IMR-90 (cell line): ENCODE data around the gene CADM2. TPM values are rescaled to one million over a fixed set of nuclear protein-coding genes. Genes with fewer than 3 reads are reported as not detected.

Experiments
- ATAC-seq: fragments of 200-7000 bp; cut with Tn5 transposase; 2 replicates; pipeline ENCODE4 v1.9.1; 2020; ENCODE audit warnings: low read depth, mild to moderate bottlenecking, moderate library complexity
- BruUV-seq: library from RNA; stranded (reverse); fragments of 400-500 nt; replicated peaks from 2 replicates; lab custom pipeline; 2021; lab: Mats Ljungman, UMichigan
- CTCF ChIA-PET: fragments of 300-600 bp; formaldehyde crosslinking; extraction: SDS; loops from one replicate; lab custom pipeline; 2021; ENCODE audit warnings: antibody characterized with exemption; lab: Yijun Ruan, JAX
- POLR2A ChIA-PET: fragments of 300-600 bp; sonication (Branson Sonifier 250); formaldehyde crosslinking; loops from one replicate; lab custom pipeline; 2022; ENCODE audit warnings: antibody characterized with exemption; ENCODE audit not compliant: unreplicated experiment; lab: Charles Lee
- DNase-seq: peaks from one replicate; pipeline ENCODE4 v3.0.0; 2013
- H2AFZ ChIP-seq: replicated peaks from 2 replicates; pipeline ENCODE3; 2013; ENCODE audit warnings: low read length, mild to moderate bottlenecking; ENCODE audit not compliant: poor library complexity
- H2AK5ac ChIP-seq: 2 replicates; pipeline ENCODE4 v1.6.1; 2013; ENCODE audit warnings: low read depth, low read length, inconsistent platforms
- H2AK9ac ChIP-seq: replicated peaks from 2 replicates; pipeline ENCODE3; 2013; ENCODE audit warnings: mild to moderate bottlenecking, low read depth, low read length, moderate library complexity; ENCODE audit not compliant: poor library complexity
- H2BK120ac ChIP-seq: 2 replicates; pipeline ENCODE4 v1.6.1; 2013; ENCODE audit warnings: low read depth, low read length, inconsistent platforms
- H2BK15ac ChIP-seq: 3 replicates; pipeline ENCODE4 v1.6.1; 2013; ENCODE audit warnings: low read depth, low read length, inconsistent platforms
- H2BK20ac ChIP-seq: 2 replicates; pipeline ENCODE4 v1.6.1; 2013; ENCODE audit warnings: low read depth, mild to moderate bottlenecking, inconsistent platforms, low read length, moderate library complexity
- H2BK5ac ChIP-seq: 2 replicates; pipeline ENCODE4 v1.6.1; 2013; ENCODE audit warnings: mild to moderate bottlenecking, low read depth, low read length, inconsistent platforms; ENCODE audit not compliant: poor library complexity, severe bottlenecking
- H3K14ac ChIP-seq: replicated peaks from 2 replicates; pipeline ENCODE4 v1.6.1; 2013; ENCODE audit warnings: low read depth, low read length, inconsistent platforms
- H3K18ac ChIP-seq: 2 replicates; pipeline ENCODE4 v1.6.1; 2013; ENCODE audit warnings: low read depth, low read length, control low read depth
- H3K23ac ChIP-seq: 2 replicates; pipeline ENCODE4 v1.6.1; 2013; ENCODE audit warnings: low read depth, low read length, inconsistent platforms
- H3K27ac ChIP-seq: 2 replicates; pipeline ENCODE4 v1.5.1; 2013; ENCODE audit warnings: mild to moderate bottlenecking, control low read depth, low read length; ENCODE audit not compliant: insufficient read depth
- H3K27me3 ChIP-seq: 2 replicates; pipeline ENCODE4 v1.6.1; 2013; ENCODE audit warnings: low read length; ENCODE audit not compliant: control insufficient read depth, insufficient read depth
- H3K36me3 ChIP-seq: 2 replicates; pipeline ENCODE4 v1.6.1; 2013; ENCODE audit warnings: low read length, mixed read lengths; ENCODE audit not compliant: control insufficient read depth, insufficient read depth
- H3K4ac ChIP-seq: 2 replicates; pipeline ENCODE4 v1.6.1; 2013; ENCODE audit warnings: low read depth, low read length, inconsistent platforms
- H3K4me1 ChIP-seq: 2 replicates; pipeline ENCODE4 v1.6.1; 2013; ENCODE audit warnings: low read length, mixed read lengths; ENCODE audit not compliant: control insufficient read depth, insufficient read depth
- H3K4me2 ChIP-seq: 2 replicates; pipeline ENCODE4 v1.6.1; 2013; ENCODE audit warnings: low read depth, mild to moderate bottlenecking, control low read depth, low read length, moderate library complexity
- H3K4me3 ChIP-seq: 2 replicates; pipeline ENCODE4 v1.5.1; 2013; ENCODE audit warnings: low read depth, mild to moderate bottlenecking, control low read depth, low read length, moderate library complexity; ENCODE audit not compliant: insufficient read depth
- H3K56ac ChIP-seq: 2 replicates; pipeline ENCODE4 v1.6.1; 2013; ENCODE audit warnings: low read length, inconsistent platforms; ENCODE audit not compliant: insufficient read depth; ENCODE audit errors: extremely low read depth
- H3K79me1 ChIP-seq, 2 experiments: 2 replicates each; pipeline ENCODE4 v1.6.1; 2013; ENCODE audit warnings: low read length in 2 of 2, inconsistent platforms in 1 of 2, low read depth in 1 of 2
- H3K9ac ChIP-seq: 2 replicates; pipeline ENCODE4 v1.6.1; 2013; ENCODE audit warnings: low read depth, low read length, control low read depth
- H3K9me1 ChIP-seq: 2 replicates; pipeline ENCODE4 v1.6.1; 2013; ENCODE audit warnings: low read length, inconsistent platforms; ENCODE audit not compliant: insufficient read depth
- H3K9me3 ChIP-seq: 2 replicates; pipeline ENCODE4 v1.6.1; 2013; ENCODE audit warnings: low read length; ENCODE audit not compliant: control insufficient read depth, insufficient read depth
- H4K20me1 ChIP-seq: 2 replicates; pipeline ENCODE4 v1.6.1; 2013; ENCODE audit warnings: low read length, inconsistent platforms; ENCODE audit not compliant: insufficient read depth
- H4K5ac ChIP-seq: 2 replicates; pipeline ENCODE4 v1.6.1; 2013; ENCODE audit warnings: mild to moderate bottlenecking, low read depth, low read length, control low read depth
- H4K8ac ChIP-seq, 2 experiments: 2 replicates each; pipeline ENCODE4 v1.6.1; 2013; ENCODE audit warnings: low read depth in 2 of 2, low read length in 2 of 2, control low read depth in 1 of 2, inconsistent platforms in 1 of 2
- H4K91ac ChIP-seq: 2 replicates; pipeline ENCODE4 v1.6.1; 2013; ENCODE audit warnings: low read depth, low read length, inconsistent platforms; ENCODE audit not compliant: insufficient read depth
- BHLHE40 ChIP-seq: fragments of 150-350 bp; IDR thresholded peaks from 2 replicates; pipeline ENCODE4 v1.6.1; 2016; ENCODE audit warnings: mild to moderate bottlenecking, low read depth, low read length
- CEBPB ChIP-seq: IDR thresholded peaks from 2 replicates; pipeline ENCODE4 v1.6.1; 2012; ENCODE audit warnings: low read depth, low read length, improper control_type of control experiment
- CHD1 ChIP-seq: IDR thresholded peaks from 2 replicates; pipeline ENCODE4 v1.6.1; 2012; ENCODE audit warnings: low read depth, low read length, improper control_type of control experiment
- FOS ChIP-seq: fragments of 150-350 bp; IDR thresholded peaks from 2 replicates; pipeline ENCODE4 v1.6.1; 2016; ENCODE audit warnings: low read depth, low read length
- MAFK ChIP-seq: IDR thresholded peaks from 2 replicates; pipeline ENCODE4 v1.6.1; 2012; ENCODE audit warnings: low read depth, low read length, improper control_type of control experiment
- MXI1 ChIP-seq: IDR thresholded peaks from 2 replicates; pipeline ENCODE4 v1.6.1; 2012; ENCODE audit warnings: low read depth, mild to moderate bottlenecking, low read length, moderate library complexity, borderline replicate concordance
- NFE2L2 ChIP-seq: fragments of 150-350 bp; IDR thresholded peaks from 2 replicates; pipeline ENCODE4 v1.6.1; 2016; ENCODE audit warnings: low read depth, mild to moderate bottlenecking, low read length
- RAD21 ChIP-seq: IDR thresholded peaks from 2 replicates; pipeline ENCODE4 v1.6.1; 2012; ENCODE audit warnings: low read length, improper control_type of control experiment
- RCOR1 ChIP-seq: IDR thresholded peaks from 2 replicates; pipeline ENCODE4 v1.6.1; 2012; ENCODE audit warnings: mild to moderate bottlenecking, low read length, improper control_type of control experiment; ENCODE audit not compliant: insufficient replicate concordance
- RFX5 ChIP-seq: IDR thresholded peaks from 2 replicates; pipeline ENCODE4 v1.8.0; 2012; ENCODE audit warnings: low read depth, mild to moderate bottlenecking, low read length, moderate library complexity
- SMC3 ChIP-seq: fragments of 150-350 bp; IDR thresholded peaks from 2 replicates; pipeline ENCODE4 v1.6.1; 2016; ENCODE audit warnings: low read depth, mild to moderate bottlenecking, antibody characterized with exemption, low read length, moderate library complexity
- WGBS, 2 experiments: methylation state at CpG; one replicate each; pipeline versions ENCODE4 v1.1.5 to v1.1.7; 2013; ENCODE audit warnings: missing lambda C conversion rate in 2 of 2; ENCODE audit not compliant: insufficient read length in 1 of 2; ENCODE audit errors: extremely low coverage in 2 of 2; 5-methylcytosine and 5-hydroxymethylcytosine counted together
- dilution Hi-C: fragments of 300-500 bp; cut with HindIII; formaldehyde crosslinking; loops from one replicate; pipeline ENCODE4 v1.14.3; 2018; ENCODE audit warnings: low sequenced_read_pairs; ENCODE audit not compliant: unreplicated experiment
- in situ Hi-C: fragments of 300-500 bp; cut with MboI; formaldehyde crosslinking; loops from 3 replicates; pipeline ENCODE4 v1.14.3; 2019; ENCODE audit warnings: low sequenced_read_pairs, inconsistent platforms, mixed read lengths
- intact Hi-C: fragments of 100-400 bp; cut with micrococcal nuclease; formaldehyde crosslinking; loops from 2 replicates; pipeline ENCODE4 v1.10.0; 2022
- polyA plus RNA-seq, 3 experiments: library from polyadenylated mRNA; depleted of rRNA; stranded (reverse); fragments of >200 nt; gene quantifications; 2 replicates each; pipeline ENCODE4 v1.2.3, GENCODE V29; 2012; ENCODE audit warnings: low replicate concordance in 1 of 3
- total RNA-seq: library from RNA; depleted of rRNA; stranded (reverse); fragments of >200 nt; gene quantifications from 2 replicates; pipeline ENCODE4 v1.2.3, GENCODE V29; 2012
- TF ChIP-seq, protein P1 (sequence below): conservative IDR thresholded peaks from 2 replicates; pipeline ENCODE4 v1.5.1; 2012; ENCODE audit warnings: mild to moderate bottlenecking, low read depth, low read length, improper control_type of control experiment
- TF ChIP-seq, protein P2 (sequence below): fragments of 150-350 bp; IDR thresholded peaks from 2 replicates; pipeline ENCODE4 v1.6.1; 2016; ENCODE audit warnings: low read depth, mild to moderate bottlenecking, low read length, moderate library complexity, borderline replicate concordance

Gene CADM2
- total and polyA plus RNA-seq, 2 of the 4 experiments (the other 2 are of a cell fraction): not detected

DNA sequence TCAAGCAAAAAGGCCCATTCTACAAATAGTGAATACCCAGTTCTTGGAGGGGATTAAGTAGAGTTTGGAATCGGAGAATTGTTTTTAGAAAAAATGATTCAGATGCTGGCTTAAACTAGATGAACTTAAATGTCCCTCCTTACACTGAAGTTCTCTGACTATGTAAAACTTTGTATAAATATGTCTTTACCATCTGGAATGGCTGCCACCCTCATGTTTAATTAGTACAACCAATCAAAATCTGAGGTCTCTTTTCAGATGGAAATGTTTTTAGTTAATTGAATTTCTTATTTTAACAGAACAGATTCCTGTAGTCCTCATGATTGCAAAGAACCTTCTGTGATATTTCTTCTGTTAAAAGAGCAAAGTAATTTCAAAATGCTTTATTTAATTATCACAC, 94.8 kb downstream of the CADM2 start:
- no peak for TF ChIP-seq FOS
- no peak for TF ChIP-seq RAD21
- TF ChIP-seq NFE2L2: no peak
- no peak for TF ChIP-seq BHLHE40
- no peak for TF ChIP-seq RCOR1
- TF ChIP-seq, protein P1, sequence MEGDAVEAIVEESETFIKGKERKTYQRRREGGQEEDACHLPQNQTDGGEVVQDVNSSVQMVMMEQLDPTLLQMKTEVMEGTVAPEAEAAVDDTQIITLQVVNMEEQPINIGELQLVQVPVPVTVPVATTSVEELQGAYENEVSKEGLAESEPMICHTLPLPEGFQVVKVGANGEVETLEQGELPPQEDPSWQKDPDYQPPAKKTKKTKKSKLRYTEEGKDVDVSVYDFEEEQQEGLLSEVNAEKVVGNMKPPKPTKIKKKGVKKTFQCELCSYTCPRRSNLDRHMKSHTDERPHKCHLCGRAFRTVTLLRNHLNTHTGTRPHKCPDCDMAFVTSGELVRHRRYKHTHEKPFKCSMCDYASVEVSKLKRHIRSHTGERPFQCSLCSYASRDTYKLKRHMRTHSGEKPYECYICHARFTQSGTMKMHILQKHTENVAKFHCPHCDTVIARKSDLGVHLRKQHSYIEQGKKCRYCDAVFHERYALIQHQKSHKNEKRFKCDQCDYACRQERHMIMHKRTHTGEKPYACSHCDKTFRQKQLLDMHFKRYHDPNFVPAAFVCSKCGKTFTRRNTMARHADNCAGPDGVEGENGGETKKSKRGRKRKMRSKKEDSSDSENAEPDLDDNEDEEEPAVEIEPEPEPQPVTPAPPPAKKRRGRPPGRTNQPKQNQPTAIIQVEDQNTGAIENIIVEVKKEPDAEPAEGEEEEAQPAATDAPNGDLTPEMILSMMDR: no peak
- TF ChIP-seq RFX5: no peak
- TF ChIP-seq MAFK: no peak
- TF ChIP-seq CEBPB: no peak
- TF ChIP-seq MXI1: no peak
- TF ChIP-seq, protein P2, sequence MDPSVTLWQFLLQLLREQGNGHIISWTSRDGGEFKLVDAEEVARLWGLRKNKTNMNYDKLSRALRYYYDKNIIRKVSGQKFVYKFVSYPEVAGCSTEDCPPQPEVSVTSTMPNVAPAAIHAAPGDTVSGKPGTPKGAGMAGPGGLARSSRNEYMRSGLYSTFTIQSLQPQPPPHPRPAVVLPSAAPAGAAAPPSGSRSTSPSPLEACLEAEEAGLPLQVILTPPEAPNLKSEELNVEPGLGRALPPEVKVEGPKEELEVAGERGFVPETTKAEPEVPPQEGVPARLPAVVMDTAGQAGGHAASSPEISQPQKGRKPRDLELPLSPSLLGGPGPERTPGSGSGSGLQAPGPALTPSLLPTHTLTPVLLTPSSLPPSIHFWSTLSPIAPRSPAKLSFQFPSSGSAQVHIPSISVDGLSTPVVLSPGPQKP: no peak
- TF ChIP-seq SMC3: no peak
- no peak for TF ChIP-seq CHD1
- no peaks in the 10 kb centered on the region for H3K9me1 ChIP-seq
- ChIA-PET POLR2A (no interaction called here), CTCF (no interaction called here)
- no peak overlapping the region for H3K56ac ChIP-seq
- DNase-seq: no peak
- in situ Hi-C loops (no loop called here), intact Hi-C loops (no loop called here), dilution Hi-C loops (no loop called here)
- H2BK15ac ChIP-seq: no peak overlapping the region
- H2AK9ac ChIP-seq: no peak overlapping the region
- H4K91ac ChIP-seq: no peak overlapping the region
- H2BK120ac ChIP-seq: no peak overlapping the region
- no CpG with 5 or more reads among the region's 1 CpG for WGBS, 2 experiments
- no peak for ATAC-seq
- no peaks in the 10 kb centered on the region for H3K9me3 ChIP-seq
- H3K4ac ChIP-seq: no peak overlapping the region
- no peak overlapping the region for H2AK5ac ChIP-seq
- H4K5ac ChIP-seq: no peak overlapping the region
- H2AFZ ChIP-seq: no peak overlapping the region
- H3K79me1 ChIP-seq: no peaks in the 10 kb centered on the region
- H3K4me2 ChIP-seq: no peak overlapping the region
- H4K20me1 ChIP-seq: no peaks in the 10 kb centered on the region
- no peak overlapping the region for H3K14ac ChIP-seq
- H2BK5ac ChIP-seq: no peak overlapping the region
- no peak overlapping the region for H3K18ac ChIP-seq
- no peak overlapping the region for H2BK20ac ChIP-seq
- H3K4me3 ChIP-seq: no peak overlapping the region
- H3K36me3 ChIP-seq: no peaks in the 10 kb centered on the region
- no peak overlapping the region for H3K23ac ChIP-seq
- H3K4me1 ChIP-seq: no peaks in the 10 kb centered on the region
- H4K8ac ChIP-seq: no peak overlapping the region
- no peak overlapping the region for H3K9ac ChIP-seq
- H3K27me3 ChIP-seq: no peaks in the 10 kb centered on the region
- no peak overlapping the region for H3K27ac ChIP-seq
- BruUV-seq: no TSS peak
